Heart right ventricle (tissue), 16 donors: Measurements from ENCODE around the gene ZNF428. TPM values are rescaled to one million over a fixed set of nuclear protein-coding genes. Genes with fewer than 3 reads are reported as not detected.

ENCODE experiments used
- ATAC-seq, 8 donors: fragments of 200-7000 bp; cut with Tn5 transposase; one replicate each; pipeline ENCODE4 v1.9.1; 2020; ENCODE audit warnings: mild to moderate bottlenecking in 8 of 8, moderate library complexity in 8 of 8, moderate number of reproducible peaks in 1 of 8
- DNase-seq, 2 donors: peaks; one replicate each; pipeline ENCODE4 v3.0.0-alpha.2; 2020
- H3K27ac ChIP-seq, 10 donors: fragments of 200-600 bp; sonication (generic) in 2 of 10; one replicate each; pipeline versions ENCODE4 v1.5.0 to v1.8.0; 2020 to 2022; ENCODE audit warnings: mild to moderate bottlenecking in 3 of 10
- H3K27me3 ChIP-seq, 7 donors: fragments of 200-600 bp; one replicate each; pipeline ENCODE4 v1.8.0; 2021 to 2022; ENCODE audit warnings: mild to moderate bottlenecking in 2 of 7
- H3K36me3 ChIP-seq, 9 donors: fragments of 200-600 bp; sonication (generic) in 1 of 9; one replicate each; pipeline versions ENCODE4 v1.5.0 to v1.8.0; 2020 to 2022; ENCODE audit warnings: mild to moderate bottlenecking in 2 of 9
- H3K4me1 ChIP-seq, 9 donors: fragments of 200-600 bp; sonication (generic) in 1 of 9; one replicate each; pipeline versions ENCODE4 v1.5.0 to v1.8.0; 2020 to 2022; ENCODE audit warnings: mild to moderate bottlenecking in 4 of 9
- H3K4me3 ChIP-seq, 10 donors: fragments of 200-600 bp; sonication (generic) in 2 of 10; one replicate each; pipeline versions ENCODE4 v1.5.0 to v1.8.0; 2020 to 2022; ENCODE audit warnings: mild to moderate bottlenecking in 7 of 10, moderate library complexity in 2 of 10
- H3K9me3 ChIP-seq, 11 donors: fragments of 200-600 bp in 10 of 11; sonication (generic) in 2 of 11; one replicate each; pipeline versions ENCODE4 v1.5.0 to v1.8.0; 2013 to 2022; ENCODE audit warnings: mild to moderate bottlenecking in 2 of 11, control low read depth in 1 of 11, moderate library complexity in 1 of 11
- WGBS, 2 donors: extraction: QIAGEN DNeasy Blood & Tissue Kit; methylation state at CpG; one replicate each; pipeline ENCODE4 v1.1.7; 2013; ENCODE audit warnings: inconsistent platforms in 1 of 2; 5-methylcytosine and 5-hydroxymethylcytosine counted together
- intact Hi-C, 10 donors: fragments of 100-400 bp; cut with DNase I; formaldehyde crosslinking; loops; one replicate each; pipeline versions ENCODE4 v1.11.1 to v1.14.2; 2022
- polyA plus RNA-seq, 2 donors: library from polyadenylated mRNA; stranded (reverse); fragments of 200-250 nt; gene quantifications; one replicate each; pipeline ENCODE4 v1.2.3, GENCODE V29; 2013
- total RNA-seq, 10 donors: library from RNA; stranded (reverse); fragmentation: NEBNext Ultra II Directional in 3 of 10; extraction: Animal tissue kit (Norgen Biotek cat#: 25700) in 3 of 10; gene quantifications; one replicate each; pipeline versions ENCODE4 v1.2.1 to v1.2.4, GENCODE V29; 2021 to 2023
- TF ChIP-seq, protein P1 (sequence below), 9 donors: fragments of 200-600 bp; sonication (generic) in 2 of 9; IDR thresholded peaks; one replicate each; pipeline versions ENCODE4 v1.5.0 to v1.8.0; 2021 to 2022; ENCODE audit warnings: antibody characterized with exemption in 9 of 9, mild to moderate bottlenecking in 5 of 9, moderate library complexity in 1 of 9
- donor health status: Arrhythmogenic right ventricular cardiomyopathy.
- donor health status: ischemic (EF 13 %, LVEDD 7.1; RV severe dilation, severe dysfunction).
- donor health status: healthy with polysubstance abuse.
- donor health status: DM: no; HTN: yes; CAD: no.
- donor health status: DM: no; HTN: no; CAD: no.
- donor health status: ischemic (EF 25% LVEDD 6.9; RV normal size, moderate dysfunction).
- donor health status: ischemic (EF 25% LVEDD 5.7; RV mildly dilated, moderate dysfunction).
- donor health status: healthy.
- donor health status: DM: yes; HTN: yes; CAD: no.
- donor health status: Ischemic cardiomyopathy.
- donor health status: ischemic (EF 35%, LVEDD 5.7; RV mildly dilated, moderate dysfunction).
- donor health status: nonischemic (EF 11% LVEDD 7.7; RV severe dilation, severe dysfunction).
- donor health status: DM: yes; HTN: yes; CAD: no.
- donor health status: PGD.
- donor health status: ischemic (EF 29% LVEDD 5.4; RV normal size, mild dysfunction).
- donor health status: nonischemic (EF 23%, LVEDD 6.1; RV moderate dilation, normal function).

ZNF428 gene
- total and polyA plus RNA-seq, 12 donors, result 28.1 to 94.9 (median 33.5) TPM

DNA sequence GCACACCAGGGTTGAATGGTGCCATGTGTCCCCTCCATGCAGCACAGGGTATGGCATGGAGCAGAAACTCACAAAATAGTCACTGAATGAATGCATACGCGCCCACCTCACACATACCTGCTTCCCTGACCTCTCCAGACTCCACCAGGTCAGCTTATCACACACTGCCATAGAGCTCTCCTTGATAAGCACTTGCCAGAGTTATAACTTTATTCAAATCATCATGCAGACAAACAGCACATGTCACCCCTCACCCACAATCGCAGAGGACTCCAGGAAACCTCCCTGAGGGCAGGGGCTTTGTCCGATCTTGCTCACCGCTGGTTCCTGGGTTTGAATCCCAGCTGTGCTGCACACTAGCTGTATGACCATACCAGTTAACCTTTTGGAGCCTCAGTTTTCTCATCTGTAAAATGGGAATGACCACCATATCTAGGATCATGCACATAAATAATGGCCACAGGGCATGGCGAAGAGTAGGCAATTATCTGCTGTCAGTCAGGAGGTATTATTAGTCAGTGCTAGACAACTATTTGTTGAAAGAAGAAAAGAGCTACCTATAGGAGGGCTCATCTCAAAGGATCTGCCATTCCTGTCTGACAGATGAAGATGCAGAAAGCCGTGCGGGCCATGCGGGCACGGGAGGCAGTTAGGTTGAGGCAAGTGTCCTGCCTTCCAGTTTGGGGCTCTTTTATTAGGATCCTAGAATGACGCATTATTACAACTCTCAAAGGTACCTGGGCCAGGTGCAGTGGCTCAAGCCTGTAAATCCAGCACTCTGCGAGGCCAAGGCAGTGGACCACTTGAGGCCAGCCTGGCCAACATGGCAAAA is 58.1 kb downstream of the ZNF428 start:
- DNase-seq (no peak), ATAC-seq (no peak)
- TF ChIP-seq, protein P1, sequence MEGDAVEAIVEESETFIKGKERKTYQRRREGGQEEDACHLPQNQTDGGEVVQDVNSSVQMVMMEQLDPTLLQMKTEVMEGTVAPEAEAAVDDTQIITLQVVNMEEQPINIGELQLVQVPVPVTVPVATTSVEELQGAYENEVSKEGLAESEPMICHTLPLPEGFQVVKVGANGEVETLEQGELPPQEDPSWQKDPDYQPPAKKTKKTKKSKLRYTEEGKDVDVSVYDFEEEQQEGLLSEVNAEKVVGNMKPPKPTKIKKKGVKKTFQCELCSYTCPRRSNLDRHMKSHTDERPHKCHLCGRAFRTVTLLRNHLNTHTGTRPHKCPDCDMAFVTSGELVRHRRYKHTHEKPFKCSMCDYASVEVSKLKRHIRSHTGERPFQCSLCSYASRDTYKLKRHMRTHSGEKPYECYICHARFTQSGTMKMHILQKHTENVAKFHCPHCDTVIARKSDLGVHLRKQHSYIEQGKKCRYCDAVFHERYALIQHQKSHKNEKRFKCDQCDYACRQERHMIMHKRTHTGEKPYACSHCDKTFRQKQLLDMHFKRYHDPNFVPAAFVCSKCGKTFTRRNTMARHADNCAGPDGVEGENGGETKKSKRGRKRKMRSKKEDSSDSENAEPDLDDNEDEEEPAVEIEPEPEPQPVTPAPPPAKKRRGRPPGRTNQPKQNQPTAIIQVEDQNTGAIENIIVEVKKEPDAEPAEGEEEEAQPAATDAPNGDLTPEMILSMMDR (IDR thresholded peaks at IDR 0.05), result no peak
- peaks cover 2 to 30% (median 15%) of the 10 kb centered on the region in 9 donors for H3K4me1 ChIP-seq
- intact Hi-C loops, result no loop called here
- H3K4me3 ChIP-seq, result no peak overlapping the region
- peak overlapping the region in 4 of 10 donors; percentile 37 to 84 (median 65) for H3K27ac ChIP-seq
- peaks cover 0 to 61% (median 11%) of the 10 kb centered on the region in 9 donors for H3K36me3 ChIP-seq
- H3K27me3 ChIP-seq, result no peaks in the 10 kb centered on the region
- no peaks in the 10 kb centered on the region for H3K9me3 ChIP-seq
- WGBS, 2 donors, result 93 to 94% methylated on average over 12 of the region's 12 CpGs

GRCh38 chr19:43560687-43561086 is 58.7 kb downstream of the ZNF428 start:
- Histone ChIP-seq H3K36me3 (peaks cover 0 to 67% (median 11%) of the 10 kb centered on the region in 9 donors), H3K4me3 (no peak overlapping the region), H3K27ac (no peak overlapping the region), H3K4me1 (peaks cover 2 to 30% (median 15%) of the 10 kb centered on the region in 9 donors), H3K9me3 (no peaks in the 10 kb centered on the region), H3K27me3 (no peaks in the 10 kb centered on the region)
- DNase-seq (no peak), ATAC-seq (no peak)
- TF ChIP-seq, protein P1 (IDR thresholded peaks at IDR 0.05), result no peak
- intact Hi-C loops, result no loop called here
- 86 to 91% methylated on average over 6 of the region's 6 CpGs for WGBS, 2 donors

Other genes starting within 250 kb of the ZNF428 start
- gene TEX101, start 204.7 kb downstream of the ZNF428 start, total RNA-seq, result not detected
- gene TEX101, start 204.7 kb downstream of the ZNF428 start, polyA plus RNA-seq, result not detected
- under 1 TPM in 8 of 10 donors, not detected in 2; 0.14 to 0.75 (median 0.37) TPM for gene LYPD3, start 154.0 kb downstream of the ZNF428 start, total RNA-seq
- under 1 TPM; 0.29 to 0.42 TPM for gene LYPD3, start 154.0 kb downstream of the ZNF428 start, polyA plus RNA-seq
- gene PHLDB3, start 114.9 kb downstream of the ZNF428 start, total RNA-seq, result 10 to 100 TPM in 1 of 10 donors, 1 to 10 TPM in 9; 4.1 to 10.0 (median 7.0) TPM
- 1 to 10 TPM; 4.0 to 5.7 TPM for gene PHLDB3, start 114.9 kb downstream of the ZNF428 start, polyA plus RNA-seq
- 10 to 100 TPM in 9 of 10 donors, 1 to 10 TPM in 1; 8.7 to 21.3 (median 13.0) TPM for gene ETHE1, start 92.4 kb downstream of the ZNF428 start, total RNA-seq
- 10 to 100 TPM in 1 of 2 donors, 1 to 10 TPM in 1; 5.1 to 23.6 TPM for gene ETHE1, start 92.4 kb downstream of the ZNF428 start, polyA plus RNA-seq
- 1 to 10 TPM in 7 of 10 donors, under 1 TPM in 3; 0.45 to 2.0 (median 1.3) TPM for gene ZNF575, start 86.4 kb downstream of the ZNF428 start, total RNA-seq
- gene ZNF575, start 86.4 kb downstream of the ZNF428 start, polyA plus RNA-seq, result under 1 TPM; 0.54 to 0.80 TPM
- 10 to 100 TPM; 11.8 to 21.9 (median 17.7) TPM for gene XRCC1, start 44.1 kb downstream of the ZNF428 start, total RNA-seq
- 10 to 100 TPM; 11.0 to 19.2 TPM for gene XRCC1, start 44.1 kb downstream of the ZNF428 start, polyA plus RNA-seq
- gene PINLYP, start 43.8 kb downstream of the ZNF428 start, total RNA-seq, result 1 to 10 TPM in 9 of 10 donors, under 1 TPM in 1; 0.28 to 3.7 (median 1.3) TPM
- 1 to 10 TPM; 4.5 to 5.2 TPM for gene PINLYP, start 43.8 kb downstream of the ZNF428 start, polyA plus RNA-seq
- gene IRGQ, start 23.5 kb downstream of the ZNF428 start, total RNA-seq, result 10 to 100 TPM; 19.0 to 34.2 (median 28.4) TPM
- 1 to 10 TPM; 5.6 to 8.8 TPM for gene IRGQ, start 23.5 kb downstream of the ZNF428 start, polyA plus RNA-seq
- gene ZNF576, start 23.0 kb downstream of the ZNF428 start, total RNA-seq, result 10 to 100 TPM in 9 of 10 donors, 1 to 10 TPM in 1; 8.7 to 15.9 (median 12.7) TPM
- 10 to 100 TPM in 1 of 2 donors, 1 to 10 TPM in 1; 6.7 to 20.9 TPM for gene ZNF576, start 23.0 kb downstream of the ZNF428 start, polyA plus RNA-seq
- gene SRRM5, start 7.5 kb downstream of the ZNF428 start, total RNA-seq, result under 1 TPM in 8 of 10 donors, not detected in 2; 0.11 to 0.32 (median 0.22) TPM
- gene SRRM5, start 7.5 kb downstream of the ZNF428 start, polyA plus RNA-seq, result 1 to 10 TPM in 1 of 2 donors, under 1 TPM in 1; 0.26 to 1.6 TPM
- gene CADM4, start 20.2 kb upstream of the ZNF428 start, total RNA-seq, result 10 to 100 TPM in 1 of 10 donors, 1 to 10 TPM in 9; 3.0 to 12.3 (median 8.4) TPM
- 1 to 10 TPM; 7.5 to 8.1 TPM for gene CADM4, start 20.2 kb upstream of the ZNF428 start, polyA plus RNA-seq
- 10 to 100 TPM in 4 of 10 donors, 1 to 10 TPM in 6; 2.1 to 28.6 (median 7.4) TPM for gene PLAUR, start 50.5 kb upstream of the ZNF428 start, total RNA-seq
- gene PLAUR, start 50.5 kb upstream of the ZNF428 start, polyA plus RNA-seq, result 10 to 100 TPM in 1 of 2 donors, 1 to 10 TPM in 1; 3.7 to 17.1 TPM
- gene IRGC, start 96.4 kb upstream of the ZNF428 start, total RNA-seq, result not detected
- not detected for gene IRGC, start 96.4 kb upstream of the ZNF428 start, polyA plus RNA-seq
- 10 to 100 TPM in 9 of 10 donors, 1 to 10 TPM in 1; 10.0 to 19.4 (median 13.3) TPM for gene SMG9, start 135.3 kb upstream of the ZNF428 start, total RNA-seq
- gene SMG9, start 135.3 kb upstream of the ZNF428 start, polyA plus RNA-seq, result 10 to 100 TPM; 20.3 to 30.4 TPM
- gene KCNN4, start 161.3 kb upstream of the ZNF428 start, total RNA-seq, result 1 to 10 TPM in 3 of 10 donors, under 1 TPM in 7; 0.34 to 1.6 (median 0.69) TPM
- 1 to 10 TPM; 1.2 to 1.4 TPM for gene KCNN4, start 161.3 kb upstream of the ZNF428 start, polyA plus RNA-seq
- gene LYPD5, start 182.8 kb upstream of the ZNF428 start, total RNA-seq, result 1 to 10 TPM in 5 of 10 donors, under 1 TPM in 5; 0.24 to 5.3 (median 0.90) TPM
- 1 to 10 TPM in 1 of 2 donors, under 1 TPM in 1; 0.37 to 1.2 TPM for gene LYPD5, start 182.8 kb upstream of the ZNF428 start, polyA plus RNA-seq
- gene ZNF283, start 207.7 kb upstream of the ZNF428 start, total RNA-seq, result 10 to 100 TPM in 9 of 10 donors, 1 to 10 TPM in 1; 7.5 to 16.9 (median 12.1) TPM
- 1 to 10 TPM; 1.7 to 6.7 TPM for gene ZNF283, start 207.7 kb upstream of the ZNF428 start, polyA plus RNA-seq